GM23338 (cell line): ENCODE results near the gene HMHB1.

Experiments used
- CREB1 ChIP-seq: fragments of 250-450 bp; sonication (Bioruptor Pico); IDR thresholded peaks from 2 replicates; pipeline ENCODE4 v1.5.0; 2020; ENCODE audit warnings: low read depth, mild to moderate bottlenecking, moderate library complexity
- EZH2 ChIP-seq: fragments of 200-600 bp; sonication (generic); IDR thresholded peaks from one replicate; pipeline ENCODE4 v1.8.0; 2017; ENCODE audit warnings: antibody characterized with exemption, mild to moderate bottlenecking, low read depth; ENCODE audit not compliant: unreplicated experiment
- EZH2phosphoT487 ChIP-seq: fragments of 200-600 bp; sonication (generic); IDR thresholded peaks from one replicate; pipeline ENCODE4 v1.8.1; 2018; ENCODE audit warnings: antibody characterized with exemption; ENCODE audit not compliant: unreplicated experiment
- JUNB ChIP-seq: IDR thresholded peaks from one replicate; pipeline ENCODE4 v1.6.1; 2016; ENCODE audit warnings: antibody characterized with exemption; ENCODE audit not compliant: unreplicated experiment
- POLR2AphosphoS5 ChIP-seq: IDR thresholded peaks from 2 replicates; pipeline ENCODE4 v1.6.1; 2016; ENCODE audit warnings: antibody characterized with exemption, low read depth
- TF ChIP-seq, protein P1 (sequence below), 2 experiments: fragments of 200-600 bp in 1 of 2; sonication (generic) in 1 of 2; conservative IDR thresholded peaks; 2 replicates each; pipeline versions ENCODE4 v1.5.1 to v1.6.1; 2016 to 2017; ENCODE audit warnings: antibody characterized with exemption in 2 of 2, low read depth in 2 of 2, mild to moderate bottlenecking in 2 of 2, moderate library complexity in 1 of 2
- TF ChIP-seq, protein P2 (sequence below): IDR thresholded peaks from 2 replicates; pipeline ENCODE4 v1.6.1; 2016; ENCODE audit warnings: antibody characterized with exemption
- TF ChIP-seq, protein P3 (sequence below): IDR thresholded peaks from one replicate; pipeline ENCODE4 v1.6.1; 2018; ENCODE audit warnings: antibody characterized with exemption; ENCODE audit not compliant: unreplicated experiment
- TF ChIP-seq, protein P4 (sequence below): fragments of 250-450 bp; sonication (Bioruptor Pico); IDR thresholded peaks from 2 replicates; pipeline ENCODE4 v1.5.0; 2020; ENCODE audit warnings: mild to moderate bottlenecking, moderate library complexity

DNA sequence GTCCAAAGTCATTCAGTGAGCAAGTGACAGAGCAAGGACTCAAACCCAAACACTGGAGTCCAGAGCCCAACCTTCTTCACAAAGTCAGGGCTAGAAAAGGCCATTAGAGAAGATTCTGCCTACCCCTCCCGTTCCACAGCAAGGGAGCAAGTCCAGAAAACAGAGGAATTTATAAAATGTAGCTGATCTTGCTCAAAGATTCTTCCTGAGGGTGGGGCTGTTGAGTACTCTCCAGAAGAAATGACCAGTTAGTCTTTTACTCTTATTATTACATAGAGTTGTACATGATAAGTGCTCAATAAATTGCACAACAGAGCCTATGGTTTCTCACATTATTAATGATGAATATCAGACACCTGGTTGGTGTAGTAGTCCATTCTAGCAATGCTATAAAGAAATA, 39.3 kb upstream of the HMHB1 start:
- TF ChIP-seq POLR2AphosphoS5: no peak
- TF ChIP-seq CREB1 (CRISPR knock-in tag): no peak
- TF ChIP-seq, protein P1, sequence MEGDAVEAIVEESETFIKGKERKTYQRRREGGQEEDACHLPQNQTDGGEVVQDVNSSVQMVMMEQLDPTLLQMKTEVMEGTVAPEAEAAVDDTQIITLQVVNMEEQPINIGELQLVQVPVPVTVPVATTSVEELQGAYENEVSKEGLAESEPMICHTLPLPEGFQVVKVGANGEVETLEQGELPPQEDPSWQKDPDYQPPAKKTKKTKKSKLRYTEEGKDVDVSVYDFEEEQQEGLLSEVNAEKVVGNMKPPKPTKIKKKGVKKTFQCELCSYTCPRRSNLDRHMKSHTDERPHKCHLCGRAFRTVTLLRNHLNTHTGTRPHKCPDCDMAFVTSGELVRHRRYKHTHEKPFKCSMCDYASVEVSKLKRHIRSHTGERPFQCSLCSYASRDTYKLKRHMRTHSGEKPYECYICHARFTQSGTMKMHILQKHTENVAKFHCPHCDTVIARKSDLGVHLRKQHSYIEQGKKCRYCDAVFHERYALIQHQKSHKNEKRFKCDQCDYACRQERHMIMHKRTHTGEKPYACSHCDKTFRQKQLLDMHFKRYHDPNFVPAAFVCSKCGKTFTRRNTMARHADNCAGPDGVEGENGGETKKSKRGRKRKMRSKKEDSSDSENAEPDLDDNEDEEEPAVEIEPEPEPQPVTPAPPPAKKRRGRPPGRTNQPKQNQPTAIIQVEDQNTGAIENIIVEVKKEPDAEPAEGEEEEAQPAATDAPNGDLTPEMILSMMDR (conservative IDR thresholded peaks at IDR 0.05; ENCODE audit: low read depth in 2 of 2): no peak
- TF ChIP-seq EZH2: no peak
- TF ChIP-seq, protein P2, sequence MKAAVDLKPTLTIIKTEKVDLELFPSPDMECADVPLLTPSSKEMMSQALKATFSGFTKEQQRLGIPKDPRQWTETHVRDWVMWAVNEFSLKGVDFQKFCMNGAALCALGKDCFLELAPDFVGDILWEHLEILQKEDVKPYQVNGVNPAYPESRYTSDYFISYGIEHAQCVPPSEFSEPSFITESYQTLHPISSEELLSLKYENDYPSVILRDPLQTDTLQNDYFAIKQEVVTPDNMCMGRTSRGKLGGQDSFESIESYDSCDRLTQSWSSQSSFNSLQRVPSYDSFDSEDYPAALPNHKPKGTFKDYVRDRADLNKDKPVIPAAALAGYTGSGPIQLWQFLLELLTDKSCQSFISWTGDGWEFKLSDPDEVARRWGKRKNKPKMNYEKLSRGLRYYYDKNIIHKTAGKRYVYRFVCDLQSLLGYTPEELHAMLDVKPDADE: no peak
- TF ChIP-seq, protein P3, sequence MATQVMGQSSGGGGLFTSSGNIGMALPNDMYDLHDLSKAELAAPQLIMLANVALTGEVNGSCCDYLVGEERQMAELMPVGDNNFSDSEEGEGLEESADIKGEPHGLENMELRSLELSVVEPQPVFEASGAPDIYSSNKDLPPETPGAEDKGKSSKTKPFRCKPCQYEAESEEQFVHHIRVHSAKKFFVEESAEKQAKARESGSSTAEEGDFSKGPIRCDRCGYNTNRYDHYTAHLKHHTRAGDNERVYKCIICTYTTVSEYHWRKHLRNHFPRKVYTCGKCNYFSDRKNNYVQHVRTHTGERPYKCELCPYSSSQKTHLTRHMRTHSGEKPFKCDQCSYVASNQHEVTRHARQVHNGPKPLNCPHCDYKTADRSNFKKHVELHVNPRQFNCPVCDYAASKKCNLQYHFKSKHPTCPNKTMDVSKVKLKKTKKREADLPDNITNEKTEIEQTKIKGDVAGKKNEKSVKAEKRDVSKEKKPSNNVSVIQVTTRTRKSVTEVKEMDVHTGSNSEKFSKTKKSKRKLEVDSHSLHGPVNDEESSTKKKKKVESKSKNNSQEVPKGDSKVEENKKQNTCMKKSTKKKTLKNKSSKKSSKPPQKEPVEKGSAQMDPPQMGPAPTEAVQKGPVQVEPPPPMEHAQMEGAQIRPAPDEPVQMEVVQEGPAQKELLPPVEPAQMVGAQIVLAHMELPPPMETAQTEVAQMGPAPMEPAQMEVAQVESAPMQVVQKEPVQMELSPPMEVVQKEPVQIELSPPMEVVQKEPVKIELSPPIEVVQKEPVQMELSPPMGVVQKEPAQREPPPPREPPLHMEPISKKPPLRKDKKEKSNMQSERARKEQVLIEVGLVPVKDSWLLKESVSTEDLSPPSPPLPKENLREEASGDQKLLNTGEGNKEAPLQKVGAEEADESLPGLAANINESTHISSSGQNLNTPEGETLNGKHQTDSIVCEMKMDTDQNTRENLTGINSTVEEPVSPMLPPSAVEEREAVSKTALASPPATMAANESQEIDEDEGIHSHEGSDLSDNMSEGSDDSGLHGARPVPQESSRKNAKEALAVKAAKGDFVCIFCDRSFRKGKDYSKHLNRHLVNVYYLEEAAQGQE: no peak
- no peak for TF ChIP-seq JUNB
- TF ChIP-seq EZH2phosphoT487: no peak
- TF ChIP-seq, protein P4, sequence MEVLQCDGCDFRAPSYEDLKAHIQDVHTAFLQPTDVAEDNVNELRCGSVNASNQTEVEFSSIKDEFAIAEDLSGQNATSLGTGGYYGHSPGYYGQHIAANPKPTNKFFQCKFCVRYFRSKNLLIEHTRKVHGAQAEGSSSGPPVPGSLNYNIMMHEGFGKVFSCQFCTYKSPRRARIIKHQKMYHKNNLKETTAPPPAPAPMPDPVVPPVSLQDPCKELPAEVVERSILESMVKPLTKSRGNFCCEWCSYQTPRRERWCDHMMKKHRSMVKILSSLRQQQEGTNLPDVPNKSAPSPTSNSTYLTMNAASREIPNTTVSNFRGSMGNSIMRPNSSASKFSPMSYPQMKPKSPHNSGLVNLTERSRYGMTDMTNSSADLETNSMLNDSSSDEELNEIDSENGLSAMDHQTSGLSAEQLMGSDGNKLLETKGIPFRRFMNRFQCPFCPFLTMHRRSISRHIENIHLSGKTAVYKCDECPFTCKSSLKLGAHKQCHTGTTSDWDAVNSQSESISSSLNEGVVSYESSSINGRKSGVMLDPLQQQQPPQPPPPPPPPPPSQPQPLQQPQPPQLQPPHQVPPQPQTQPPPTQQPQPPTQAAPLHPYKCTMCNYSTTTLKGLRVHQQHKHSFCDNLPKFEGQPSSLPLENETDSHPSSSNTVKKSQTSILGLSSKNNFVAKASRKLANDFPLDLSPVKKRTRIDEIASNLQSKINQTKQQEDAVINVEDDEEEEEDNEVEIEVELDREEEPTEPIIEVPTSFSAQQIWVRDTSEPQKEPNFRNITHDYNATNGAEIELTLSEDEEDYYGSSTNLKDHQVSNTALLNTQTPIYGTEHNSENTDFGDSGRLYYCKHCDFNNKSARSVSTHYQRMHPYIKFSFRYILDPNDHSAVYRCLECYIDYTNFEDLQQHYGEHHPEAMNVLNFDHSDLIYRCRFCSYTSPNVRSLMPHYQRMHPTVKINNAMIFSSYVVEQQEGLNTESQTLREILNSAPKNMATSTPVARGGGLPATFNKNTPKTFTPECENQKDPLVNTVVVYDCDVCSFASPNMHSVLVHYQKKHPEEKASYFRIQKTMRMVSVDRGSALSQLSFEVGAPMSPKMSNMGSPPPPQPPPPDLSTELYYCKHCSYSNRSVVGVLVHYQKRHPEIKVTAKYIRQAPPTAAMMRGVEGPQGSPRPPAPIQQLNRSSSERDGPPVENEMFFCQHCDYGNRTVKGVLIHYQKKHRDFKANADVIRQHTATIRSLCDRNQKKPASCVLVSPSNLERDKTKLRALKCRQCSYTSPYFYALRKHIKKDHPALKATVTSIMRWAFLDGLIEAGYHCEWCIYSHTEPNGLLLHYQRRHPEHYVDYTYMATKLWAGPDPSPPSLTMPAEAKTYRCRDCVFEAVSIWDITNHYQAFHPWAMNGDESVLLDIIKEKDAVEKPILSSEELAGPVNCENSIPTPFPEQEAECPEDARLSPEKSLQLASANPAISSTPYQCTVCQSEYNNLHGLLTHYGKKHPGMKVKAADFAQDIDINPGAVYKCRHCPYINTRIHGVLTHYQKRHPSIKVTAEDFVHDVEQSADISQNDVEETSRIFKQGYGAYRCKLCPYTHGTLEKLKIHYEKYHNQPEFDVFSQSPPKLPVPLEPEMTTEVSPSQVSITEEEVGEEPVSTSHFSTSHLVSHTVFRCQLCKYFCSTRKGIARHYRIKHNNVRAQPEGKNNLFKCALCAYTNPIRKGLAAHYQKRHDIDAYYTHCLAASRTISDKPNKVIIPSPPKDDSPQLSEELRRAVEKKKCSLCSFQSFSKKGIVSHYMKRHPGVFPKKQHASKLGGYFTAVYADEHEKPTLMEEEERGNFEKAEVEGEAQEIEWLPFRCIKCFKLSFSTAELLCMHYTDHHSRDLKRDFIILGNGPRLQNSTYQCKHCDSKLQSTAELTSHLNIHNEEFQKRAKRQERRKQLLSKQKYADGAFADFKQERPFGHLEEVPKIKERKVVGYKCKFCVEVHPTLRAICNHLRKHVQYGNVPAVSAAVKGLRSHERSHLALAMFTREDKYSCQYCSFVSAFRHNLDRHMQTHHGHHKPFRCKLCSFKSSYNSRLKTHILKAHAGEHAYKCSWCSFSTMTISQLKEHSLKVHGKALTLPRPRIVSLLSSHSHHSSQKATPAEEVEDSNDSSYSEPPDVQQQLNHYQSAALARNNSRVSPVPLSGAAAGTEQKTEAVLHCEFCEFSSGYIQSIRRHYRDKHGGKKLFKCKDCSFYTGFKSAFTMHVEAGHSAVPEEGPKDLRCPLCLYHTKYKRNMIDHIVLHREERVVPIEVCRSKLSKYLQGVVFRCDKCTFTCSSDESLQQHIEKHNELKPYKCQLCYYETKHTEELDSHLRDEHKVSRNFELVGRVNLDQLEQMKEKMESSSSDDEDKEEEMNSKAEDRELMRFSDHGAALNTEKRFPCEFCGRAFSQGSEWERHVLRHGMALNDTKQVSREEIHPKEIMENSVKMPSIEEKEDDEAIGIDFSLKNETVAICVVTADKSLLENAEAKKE (CRISPR knock-in tag): no peak
